Smooth muscle cell (in vitro differentiated cells): ENCODE measurements around the gene SLC36A3. TPM values are rescaled to one million over a fixed set of nuclear protein-coding genes. Genes with fewer than 3 reads are reported as not detected.

Experiments used
- DNase-seq: peaks from one replicate; lab custom pipeline; 2025; ENCODE audit not compliant: unreplicated experiment; lab: John Stamatoyannopoulos, UW
- H2AFZ ChIP-seq: fragments of 200-600 bp; sonication (generic); 2 replicates; pipeline ENCODE4 v1.6.0; 2016; ENCODE audit warnings: antibody characterized with exemption, low read depth, mild to moderate bottlenecking
- H3F3A ChIP-seq: fragments of 200-600 bp; sonication (generic); 2 replicates; pipeline ENCODE4 v1.6.0; 2017; ENCODE audit warnings: antibody characterized with exemption, low read depth
- H3K27ac ChIP-seq: fragments of 200-600 bp; sonication (generic); 2 replicates; pipeline ENCODE4 v1.5.1; 2016; ENCODE audit warnings: low read depth, mild to moderate bottlenecking
- H3K27me3 ChIP-seq: fragments of 200-600 bp; sonication (generic); 2 replicates; pipeline ENCODE4 v1.6.1; 2016; ENCODE audit warnings: low read depth, mild to moderate bottlenecking
- H3K36me3 ChIP-seq: fragments of 200-600 bp; sonication (generic); 2 replicates; pipeline ENCODE4 v1.5.1; 2016; ENCODE audit warnings: low read depth
- H3K4me1 ChIP-seq: fragments of 200-600 bp; sonication (generic); 2 replicates; pipeline ENCODE4 v1.5.1; 2016; ENCODE audit warnings: low read depth
- H3K4me2 ChIP-seq: fragments of 200-600 bp; sonication (generic); 2 replicates; pipeline ENCODE4 v1.6.0; 2016; ENCODE audit warnings: mild to moderate bottlenecking
- H3K4me3 ChIP-seq: fragments of 200-600 bp; sonication (generic); 2 replicates; pipeline ENCODE4 v1.5.1; 2016; ENCODE audit warnings: mild to moderate bottlenecking
- H3K79me2 ChIP-seq: fragments of 200-600 bp; sonication (generic); 2 replicates; pipeline ENCODE4 v1.6.0; 2016; ENCODE audit warnings: low read depth, mild to moderate bottlenecking
- H3K9ac ChIP-seq: fragments of 200-600 bp; sonication (generic); 2 replicates; pipeline ENCODE4 v1.6.0; 2016; ENCODE audit warnings: low read depth
- H3K9me3 ChIP-seq: fragments of 200-600 bp; sonication (generic); replicated peaks from 2 replicates; pipeline ENCODE4 v1.5.1; 2016; ENCODE audit warnings: low read depth
- H4K20me1 ChIP-seq: fragments of 200-600 bp; sonication (generic); 2 replicates; pipeline ENCODE4 v1.6.0; 2016; ENCODE audit warnings: low read depth
- CTCF ChIP-seq: fragments of 200-600 bp; sonication (generic); IDR thresholded peaks from 2 replicates; pipeline ENCODE4 v1.5.1; 2017; ENCODE audit warnings: borderline replicate concordance, mild to moderate bottlenecking, antibody characterized with exemption; ENCODE audit not compliant: insufficient read depth, poor library complexity, severe bottlenecking
- WGBS: methylation state at CpG from one replicate; pipeline ENCODE4 v1.1.7; 2016; ENCODE audit warnings: low lambda C conversion rate; 5-methylcytosine and 5-hydroxymethylcytosine counted together
- polyA plus RNA-seq: library from polyadenylated mRNA; unstranded; fragments of >200 nt; fragmentation: Nextera tagmentation; extraction: Ambion mirVana; gene quantifications from 2 replicates; pipeline ENCODE4 v1.2.1, GENCODE V29; 2016
- total RNA-seq: library from RNA; depleted of rRNA; stranded (reverse); fragments of >200 nt; gene quantifications from 2 replicates; pipeline ENCODE4 v1.2.3, GENCODE V29; 2014

Gene SLC36A3
- total and polyA plus RNA-seq, 2 experiments from 2014 or later, result not detected

- H3K79me2 ChIP-seq, result no peaks in the 10 kb centered on the region
- no peak for TF ChIP-seq CTCF
- no peaks in the 10 kb centered on the region for H4K20me1 ChIP-seq
- H3K9ac ChIP-seq, result no peak overlapping the region
- no peak overlapping the region for H2AFZ ChIP-seq
- no peak for DNase-seq
- no peaks in the 10 kb centered on the region for H3K9me3 ChIP-seq
- H3K27ac ChIP-seq, result no peak overlapping the region
- no peak overlapping the region for H3K4me3 ChIP-seq
- WGBS, result 71% methylated on average over 8 of the region's 8 CpGs
- H3F3A ChIP-seq, result no peaks in the 10 kb centered on the region
- peaks cover 21% of the 10 kb centered on the region for H3K4me1 ChIP-seq
- no peak overlapping the region for H3K4me2 ChIP-seq
- peaks cover 22% of the 10 kb centered on the region for H3K27me3 ChIP-seq
- no peaks in the 10 kb centered on the region for H3K36me3 ChIP-seq
Observed at GRCh38 chr5:151345808-151346478, 42.4 kb upstream of the SLC36A3 start.

- no peak for DNase-seq
- WGBS, result 67% methylated on average over 11 of the region's 11 CpGs
- H3K9ac ChIP-seq, result no peak overlapping the region
Observed at GRCh38 chr5:151345187-151345807, 41.7 kb upstream of the SLC36A3 start.

GRCh38 chr5:151344088-151344487, 40.5 kb upstream of the SLC36A3 start:
- no peaks in the 10 kb centered on the region for H3K36me3 ChIP-seq
- no peak overlapping the region for H3K27ac ChIP-seq
- no peak for DNase-seq
- H4K20me1 ChIP-seq, result no peaks in the 10 kb centered on the region
- TF ChIP-seq CTCF, result no peak
- WGBS, result 95% methylated on average over 7 of the region's 7 CpGs
- no peaks in the 10 kb centered on the region for H3K79me2 ChIP-seq
- H2AFZ ChIP-seq, result no peak overlapping the region
- no peak overlapping the region for H3K9ac ChIP-seq
- no peak overlapping the region for H3K4me2 ChIP-seq
- H3F3A ChIP-seq, result no peaks in the 10 kb centered on the region
- no peaks in the 10 kb centered on the region for H3K9me3 ChIP-seq
- peaks cover 21% of the 10 kb centered on the region for H3K4me1 ChIP-seq
- H3K27me3 ChIP-seq, result peaks cover 36% of the 10 kb centered on the region
- no peak overlapping the region for H3K4me3 ChIP-seq

More at GRCh38 chr5:151345187-151345807, 41.7 kb upstream of the SLC36A3 start:
- Histone ChIP-seq H3K4me3 (no peak overlapping the region), H4K20me1 (no peaks in the 10 kb centered on the region), H2AFZ (no peak overlapping the region), H3K4me1 (peaks cover 21% of the 10 kb centered on the region), H3K79me2 (no peaks in the 10 kb centered on the region), H3K4me2 (no peak overlapping the region), H3F3A (no peaks in the 10 kb centered on the region), H3K27ac (no peak overlapping the region), H3K27me3 (peaks cover 28% of the 10 kb centered on the region), H3K9me3 (no peaks in the 10 kb centered on the region), H3K36me3 (no peaks in the 10 kb centered on the region)
- TF ChIP-seq CTCF, result no peak
